NB4 (cell line): ENCODE data around the gene PPP1R9A.

ENCODE experiments used
- DNase-seq: peaks from one replicate; pipeline ENCODE4 v3.0.0; 2010; ENCODE audit warnings: low read depth
- H3K4me3 ChIP-seq: one replicate; pipeline ENCODE4 v1.5.1; 2011; ENCODE audit warnings: mild to moderate bottlenecking, low read depth, low read length, moderate library complexity
- CTCF ChIP-seq: IDR thresholded peaks from one replicate; pipeline ENCODE4 v1.5.1; 2012; ENCODE audit warnings: low read depth, low read length
- MAX ChIP-seq: IDR thresholded peaks from 2 replicates; pipeline ENCODE4 v1.6.1; 2011; ENCODE audit warnings: low read depth, low read length
- MYC ChIP-seq: IDR thresholded peaks from 2 replicates; pipeline ENCODE4 v1.6.1; 2011; ENCODE audit warnings: low read depth, low read length
- POLR2A ChIP-seq: IDR thresholded peaks from 2 replicates; pipeline ENCODE4 v1.6.1; 2011; ENCODE audit warnings: mild to moderate bottlenecking; ENCODE audit not compliant: insufficient read length; ENCODE audit errors: extremely low read depth

PPP1R9A gene

GRCh38 chr7:95317966-95318365 is 410.6 kb downstream of the PPP1R9A start:
- DNase-seq: no peak
- H3K4me3 ChIP-seq: no peak overlapping the region
- no peak for TF ChIP-seq CTCF
- no peak for TF ChIP-seq MYC
- TF ChIP-seq MAX: no peak
- TF ChIP-seq POLR2A: no peak

- TF ChIP-seq MYC (no peak), POLR2A (no peak), CTCF (no peak), MAX (no peak)
- no peak overlapping the region for H3K4me3 ChIP-seq
- DNase-seq: no peak
Observed at GRCh38 chr7:95318501-95319100, 411.2 kb downstream of the PPP1R9A start.

- DNase-seq: no peak
- TF ChIP-seq CTCF (no peak), MAX (no peak), MYC (no peak), POLR2A (no peak)
- H3K4me3 ChIP-seq: no peak overlapping the region
Observed at GRCh38 chr7:95319570-95319969, 412.2 kb downstream of the PPP1R9A start.

- no peak for TF ChIP-seq POLR2A
- DNase-seq: no peak
- no peak overlapping the region for H3K4me3 ChIP-seq
Observed at GRCh38 chr7:95320651-95321050, 413.3 kb downstream of the PPP1R9A start.

GRCh38 chr7:95321720-95322119 is 414.3 kb downstream of the PPP1R9A start:
- DNase-seq: no peak
- TF ChIP-seq MAX (no peak), MYC (no peak), POLR2A (no peak), CTCF (no peak)
- no peak overlapping the region for H3K4me3 ChIP-seq

GRCh38 chr7:95322396-95322795 is 415.0 kb downstream of the PPP1R9A start:
- TF ChIP-seq CTCF (no peak), POLR2A (no peak), MYC (no peak), MAX (no peak)
- no peak for DNase-seq
- no peak overlapping the region for H3K4me3 ChIP-seq
